ENCODE results near the gene ENTPD8.
"Not testable (repeated sequence)": the region's sequence is repeated elsewhere in the genome, so short reads cannot be mapped to it uniquely, and the experiment has no call there.

The ENTPD8 gene

DNA sequence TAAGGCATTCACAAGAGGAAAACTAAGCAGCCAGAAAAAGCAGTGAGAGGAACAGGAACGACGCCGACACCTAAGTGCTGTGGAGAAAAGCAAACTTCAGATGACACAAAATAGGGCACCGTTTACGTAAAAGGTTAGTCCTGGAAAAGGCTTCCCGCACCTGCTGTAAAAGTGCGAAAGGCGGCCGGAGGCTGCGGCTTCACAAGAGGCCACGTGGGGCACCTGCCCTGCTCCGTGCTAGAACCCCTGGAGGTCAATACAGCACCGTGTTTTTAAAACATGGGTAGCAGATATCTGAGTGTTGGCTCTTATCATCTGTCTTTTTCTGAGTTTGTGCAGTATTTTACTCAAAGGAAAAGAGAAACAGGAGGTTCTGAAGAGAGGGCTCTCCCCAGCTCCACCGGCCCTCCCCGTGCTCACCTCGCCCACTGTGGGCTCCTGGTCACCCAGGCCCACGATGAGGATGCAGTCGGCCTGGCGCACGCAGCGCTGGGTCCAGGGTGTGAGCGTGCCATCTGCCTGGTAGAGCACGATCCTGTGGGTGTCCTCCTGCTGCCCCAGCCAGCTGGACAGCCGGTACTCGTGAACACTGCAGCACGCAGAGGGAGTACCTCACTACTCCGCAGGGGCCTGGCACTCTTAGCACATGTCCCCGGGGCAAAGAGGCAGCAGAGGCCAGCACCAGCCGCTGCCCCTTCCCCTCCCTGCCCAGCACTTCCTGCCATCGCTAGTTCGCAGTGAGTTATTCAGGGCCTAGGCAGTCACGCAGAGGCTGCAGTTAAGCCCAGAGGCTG is 38.9 kb upstream of the ENTPD8 start:
- Mint-ChIP-seq H3K27me3 (no peaks in the 10 kb centered on the region), H3K36me3 (ENCODE audit: low read depth) (peaks cover 6% of the 10 kb centered on the region), H3K27ac (no peak overlapping the region), H3K9me3 (peaks cover 8% of the 10 kb centered on the region), H3K4me3 (no peak overlapping the region), H3K4me1 (ENCODE audit: low read depth) (peaks cover 16% of the 10 kb centered on the region)

DNA sequence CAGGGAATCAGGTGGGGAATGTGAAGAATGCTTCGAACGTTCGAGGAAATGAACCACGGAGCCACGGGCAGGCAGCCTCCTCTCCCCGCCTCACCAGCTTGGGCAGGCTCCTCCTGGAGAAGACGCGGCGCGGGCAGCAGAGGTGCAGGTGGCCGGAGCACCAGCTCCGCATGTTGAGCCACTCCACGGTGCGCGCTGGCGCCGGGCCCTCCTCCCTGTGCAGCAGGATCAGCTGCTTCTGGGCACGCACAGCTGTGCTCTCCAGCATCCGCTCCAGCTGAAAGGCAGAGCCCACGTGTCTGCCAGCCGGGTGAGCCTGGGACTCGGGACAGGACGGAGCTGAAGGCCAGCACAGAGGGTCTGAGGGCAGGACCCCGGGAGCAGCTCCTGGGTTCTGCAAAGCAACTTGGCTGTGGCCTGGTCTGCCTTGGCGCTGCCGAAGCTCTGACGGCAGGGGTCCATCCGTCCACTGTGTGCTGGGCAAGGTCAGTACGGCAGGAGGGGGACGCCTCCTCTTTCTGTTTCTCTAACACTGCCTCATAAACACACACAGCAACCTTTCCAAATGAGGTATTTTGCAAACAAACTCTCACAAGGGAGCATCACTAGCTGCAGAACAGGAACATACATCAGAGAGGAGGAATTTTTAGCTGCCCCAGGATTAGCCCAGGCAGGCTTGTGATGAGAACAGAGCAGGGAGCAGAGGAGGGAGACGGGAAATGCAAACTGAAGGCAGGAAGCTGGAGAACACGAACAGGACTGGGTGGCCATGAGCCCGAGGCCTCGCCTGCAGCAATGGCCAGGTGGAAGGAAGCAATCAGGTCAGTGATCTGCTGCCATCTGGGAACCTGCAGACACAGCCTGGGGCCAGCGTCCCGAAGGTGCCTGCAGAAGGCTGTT is 38.1 kb upstream of the ENTPD8 start:
- Mint-ChIP-seq H3K36me3 (ENCODE audit: low read depth) (peaks cover 9% of the 10 kb centered on the region), H3K27me3 (no peaks in the 10 kb centered on the region), H3K4me3 (no peak overlapping the region), H3K9me3 (peaks cover 12% of the 10 kb centered on the region), H3K4me1 (ENCODE audit: low read depth) (peaks cover 16% of the 10 kb centered on the region), H3K27ac (no peak overlapping the region)

DNA sequence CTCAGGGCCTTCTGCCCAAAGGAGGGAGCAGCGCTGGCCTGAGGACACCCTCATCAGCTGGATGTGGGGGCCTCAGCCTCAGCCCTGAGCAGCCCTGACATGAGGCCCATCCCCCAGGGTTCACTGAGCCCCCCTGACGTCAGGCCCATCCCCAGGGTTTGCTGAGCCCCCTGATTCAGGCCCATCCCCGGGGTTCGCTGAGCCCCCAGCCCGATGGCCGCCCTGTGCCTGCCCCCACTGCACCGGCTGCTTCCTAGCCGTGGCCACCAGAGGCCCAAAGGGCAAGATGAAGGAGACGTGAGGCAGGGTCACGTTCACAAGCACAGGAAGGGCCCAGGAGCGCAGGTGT is 37.4 kb upstream of the ENTPD8 start:
- Mint-ChIP-seq H3K27ac (no peak overlapping the region), H3K9me3 (peaks cover 14% of the 10 kb centered on the region), H3K4me3 (no peak overlapping the region), H3K36me3 (ENCODE audit: low read depth) (peaks cover 10% of the 10 kb centered on the region), H3K27me3 (no peaks in the 10 kb centered on the region), H3K4me1 (ENCODE audit: low read depth) (peaks cover 16% of the 10 kb centered on the region)

- peaks cover 10% of the 10 kb centered on the region for H3K36me3 Mint-ChIP-seq (ENCODE audit: low read depth)
- H3K9me3 Mint-ChIP-seq: peaks cover 18% of the 10 kb centered on the region
- no peaks in the 10 kb centered on the region for H3K27me3 Mint-ChIP-seq
- no peak overlapping the region for H3K27ac Mint-ChIP-seq
- H3K4me1 Mint-ChIP-seq (ENCODE audit: low read depth): peaks cover 16% of the 10 kb centered on the region
- no peak overlapping the region for H3K4me3 Mint-ChIP-seq
Measured at GRCh38 chr9:137477778-137478612, 36.8 kb upstream of the ENTPD8 start.

GRCh38 chr9:137476856-137477255 is 35.7 kb upstream of the ENTPD8 start:
- Mint-ChIP-seq H3K36me3 (ENCODE audit: low read depth) (peaks cover 10% of the 10 kb centered on the region), H3K4me1 (ENCODE audit: low read depth) (peaks cover 6% of the 10 kb centered on the region), H3K4me3 (no peak overlapping the region), H3K27ac (no peak overlapping the region), H3K9me3 (peaks cover 21% of the 10 kb centered on the region), H3K27me3 (no peaks in the 10 kb centered on the region)

DNA sequence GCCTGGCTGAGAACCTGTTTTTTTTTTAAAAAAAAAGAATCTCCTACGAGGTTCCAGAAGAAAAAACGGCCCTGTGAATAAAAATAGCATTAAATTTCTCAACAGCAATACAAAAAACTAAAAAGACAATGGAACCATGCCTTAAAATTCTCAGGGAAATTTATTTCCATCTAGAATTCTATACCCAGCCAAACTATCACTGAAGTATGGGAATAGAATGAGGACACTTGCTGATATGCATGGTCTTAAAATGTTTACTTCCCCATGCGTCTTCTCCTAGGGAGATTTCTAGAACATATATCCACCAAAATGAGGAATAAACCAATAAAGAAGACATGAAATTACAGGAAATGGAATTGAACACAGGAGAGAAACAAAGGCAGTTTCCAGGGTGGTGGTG is 34.5 kb upstream of the ENTPD8 start:
- Mint-ChIP-seq H3K36me3 (ENCODE audit: low read depth) (peaks cover 10% of the 10 kb centered on the region), H3K9me3 (peaks cover 21% of the 10 kb centered on the region), H3K4me3 (no peak overlapping the region), H3K27ac (no peak overlapping the region), H3K27me3 (no peaks in the 10 kb centered on the region), H3K4me1 (ENCODE audit: low read depth) (peaks cover 3% of the 10 kb centered on the region)

DNA sequence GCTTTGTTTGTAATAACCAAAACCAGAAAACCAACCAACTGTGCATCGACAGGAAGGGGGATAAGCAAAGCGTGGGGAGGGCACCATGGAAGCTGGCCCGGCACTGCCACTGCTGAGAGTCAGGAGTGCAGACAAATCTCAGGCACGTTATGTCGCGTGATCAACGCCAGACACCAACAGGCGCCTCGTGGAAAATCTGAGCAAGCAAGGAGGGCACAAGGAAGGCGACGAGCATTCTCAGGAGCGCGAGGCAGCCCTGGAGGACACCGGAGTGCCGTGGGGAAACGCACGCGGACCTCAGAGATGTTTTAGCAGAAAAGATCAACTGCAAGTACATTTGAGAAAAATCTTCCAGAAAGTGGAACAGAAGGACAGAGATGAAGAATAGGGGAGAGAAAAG is 33.1 kb upstream of the ENTPD8 start:
- peaks cover 5% of the 10 kb centered on the region for H3K27me3 Mint-ChIP-seq
- no peak overlapping the region for H3K27ac Mint-ChIP-seq
- peaks cover 21% of the 10 kb centered on the region for H3K9me3 Mint-ChIP-seq
- peaks cover 7% of the 10 kb centered on the region for H3K4me1 Mint-ChIP-seq (ENCODE audit: low read depth)
- peaks cover 10% of the 10 kb centered on the region for H3K36me3 Mint-ChIP-seq (ENCODE audit: low read depth)
- no peak overlapping the region for H3K4me3 Mint-ChIP-seq

- peaks cover 15% of the 10 kb centered on the region for H3K9me3 Mint-ChIP-seq
- peaks cover 7% of the 10 kb centered on the region for H3K36me3 Mint-ChIP-seq (ENCODE audit: low read depth)
- H3K27me3 Mint-ChIP-seq: peaks cover 9% of the 10 kb centered on the region
- H3K4me1 Mint-ChIP-seq (ENCODE audit: low read depth): peaks cover 7% of the 10 kb centered on the region
- peak overlapping the region; percentile 8 for H3K4me3 Mint-ChIP-seq
- H3K27ac Mint-ChIP-seq: no peak overlapping the region
Measured at GRCh38 chr9:137470785-137471184, 29.6 kb upstream of the ENTPD8 start.

DNA sequence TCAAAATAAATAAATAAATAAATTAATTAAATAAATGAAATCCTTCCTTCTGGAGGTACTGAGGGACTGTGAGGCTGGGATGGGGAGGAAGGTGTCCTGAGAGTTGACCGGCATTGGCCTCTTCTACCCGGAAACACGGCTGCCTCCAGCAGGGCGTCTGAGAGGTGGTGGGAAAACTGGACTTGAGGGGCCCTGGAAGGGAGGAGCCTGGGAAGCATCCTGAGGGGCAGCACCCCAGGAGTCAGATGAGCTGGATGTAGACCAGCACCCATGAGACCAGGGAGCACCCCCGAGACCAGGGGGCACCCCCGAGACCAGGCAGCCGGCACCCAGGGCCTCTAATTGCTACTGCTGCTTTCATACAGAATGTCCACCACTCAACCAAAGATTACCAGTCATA is 26.7 kb upstream of the ENTPD8 start:
- Mint-ChIP-seq H3K36me3 (ENCODE audit: low read depth) (no peaks in the 10 kb centered on the region), H3K27me3 (peaks cover 9% of the 10 kb centered on the region), H3K4me1 (ENCODE audit: low read depth) (peaks cover 7% of the 10 kb centered on the region), H3K4me3 (no peak overlapping the region), H3K9me3 (peaks cover 2% of the 10 kb centered on the region), H3K27ac (no peak overlapping the region)

GRCh38 chr9:137467161-137467581 is 26.0 kb upstream of the ENTPD8 start:
- no peaks in the 10 kb centered on the region for H3K9me3 Mint-ChIP-seq
- H3K27ac Mint-ChIP-seq: no peak overlapping the region
- H3K4me3 Mint-ChIP-seq: no peak overlapping the region
- peaks cover 9% of the 10 kb centered on the region for H3K27me3 Mint-ChIP-seq
- H3K36me3 Mint-ChIP-seq (ENCODE audit: low read depth): no peaks in the 10 kb centered on the region
- peaks cover 8% of the 10 kb centered on the region for H3K4me1 Mint-ChIP-seq (ENCODE audit: low read depth)

- H3K36me3 Mint-ChIP-seq (ENCODE audit: low read depth); H3K4me3 Mint-ChIP-seq; H3K27ac Mint-ChIP-seq; H3K9me3 Mint-ChIP-seq; H3K27me3 Mint-ChIP-seq: not testable (repeated sequence)
- H3K4me1 Mint-ChIP-seq (ENCODE audit: low read depth): peaks cover 13% of the 10 kb centered on the region
Measured at GRCh38 chr9:137466389-137467085, 25.4 kb upstream of the ENTPD8 start.

DNA sequence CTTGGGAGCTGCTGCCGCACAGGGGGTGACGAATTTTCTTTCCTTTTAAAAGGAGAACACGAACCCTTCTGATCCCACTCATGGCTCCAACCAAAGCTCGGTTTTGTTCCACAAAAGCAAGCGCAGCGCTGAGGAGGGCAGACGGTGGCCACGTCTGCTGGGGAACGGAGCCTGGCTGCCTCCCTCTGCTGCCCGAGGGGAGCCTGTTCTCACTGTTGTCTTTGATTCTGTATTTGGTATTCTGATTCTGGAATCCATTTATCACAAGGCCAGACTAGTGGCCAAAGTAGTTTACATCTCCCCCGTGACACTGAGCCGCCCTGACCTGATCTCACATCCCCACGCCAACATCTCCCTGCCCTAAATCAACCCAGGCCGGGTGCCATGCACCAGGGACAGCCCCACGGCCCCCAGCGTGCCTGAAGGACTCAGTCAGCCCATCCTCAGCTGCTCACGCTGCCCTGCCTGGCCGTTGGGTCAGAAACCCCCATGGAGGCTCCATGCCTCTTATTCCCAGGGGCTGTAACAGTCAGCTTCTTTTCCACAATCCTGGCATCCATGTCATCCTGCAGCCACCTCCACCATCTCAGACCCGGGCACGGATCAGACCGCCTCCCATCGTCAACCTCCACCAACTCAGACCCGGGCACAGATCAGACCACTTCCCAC is 24.7 kb upstream of the ENTPD8 start:
- Mint-ChIP-seq H3K27me3 (peaks cover 9% of the 10 kb centered on the region), H3K27ac (no peak overlapping the region), H3K36me3 (ENCODE audit: low read depth) (no peaks in the 10 kb centered on the region), H3K4me1 (ENCODE audit: low read depth) (peaks cover 18% of the 10 kb centered on the region), H3K9me3 (no peaks in the 10 kb centered on the region), H3K4me3 (no peak overlapping the region)

DNA sequence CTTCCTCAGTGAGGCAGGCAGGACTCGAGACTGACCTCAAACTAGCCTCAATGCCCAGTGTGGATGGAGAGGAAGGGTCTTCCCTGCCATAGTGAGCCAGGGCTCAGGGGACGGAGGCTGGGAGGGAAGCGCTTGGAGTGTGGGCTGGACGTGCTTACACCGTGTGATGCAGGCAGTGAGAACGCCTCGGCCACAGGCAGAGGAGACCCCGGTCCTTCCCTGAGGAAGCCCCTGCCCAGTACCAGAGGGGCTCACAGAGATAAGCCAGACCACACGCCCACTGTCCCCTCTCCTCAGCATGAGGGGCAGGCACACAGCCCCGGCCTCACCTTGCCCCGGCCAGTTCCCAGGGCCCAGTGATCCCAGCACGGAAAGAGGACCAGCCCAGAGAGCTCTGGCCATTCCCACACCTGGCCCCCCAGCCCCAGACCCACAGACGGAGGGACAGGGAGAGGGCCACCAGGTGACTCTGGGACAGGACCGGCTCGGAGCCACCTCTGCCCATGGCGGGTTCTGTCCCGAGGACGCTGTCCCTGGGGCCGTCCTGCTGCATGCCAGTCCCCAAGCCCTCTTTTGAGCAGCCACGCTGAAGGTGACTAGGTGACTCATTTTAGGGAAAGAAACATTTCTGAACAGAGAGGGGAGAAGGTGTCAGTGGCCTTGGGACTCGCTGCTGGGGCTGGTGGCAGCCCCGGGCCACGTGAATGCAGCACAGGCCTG is 24.0 kb upstream of the ENTPD8 start:
- H3K9me3 Mint-ChIP-seq: no peaks in the 10 kb centered on the region
- no peak overlapping the region for H3K27ac Mint-ChIP-seq
- H3K4me3 Mint-ChIP-seq: no peak overlapping the region
- H3K27me3 Mint-ChIP-seq: peaks cover 9% of the 10 kb centered on the region
- no peaks in the 10 kb centered on the region for H3K36me3 Mint-ChIP-seq (ENCODE audit: low read depth)
- peaks cover 13% of the 10 kb centered on the region for H3K4me1 Mint-ChIP-seq (ENCODE audit: low read depth)
